ENCODE measurements around the gene ETV3.

DNA sequence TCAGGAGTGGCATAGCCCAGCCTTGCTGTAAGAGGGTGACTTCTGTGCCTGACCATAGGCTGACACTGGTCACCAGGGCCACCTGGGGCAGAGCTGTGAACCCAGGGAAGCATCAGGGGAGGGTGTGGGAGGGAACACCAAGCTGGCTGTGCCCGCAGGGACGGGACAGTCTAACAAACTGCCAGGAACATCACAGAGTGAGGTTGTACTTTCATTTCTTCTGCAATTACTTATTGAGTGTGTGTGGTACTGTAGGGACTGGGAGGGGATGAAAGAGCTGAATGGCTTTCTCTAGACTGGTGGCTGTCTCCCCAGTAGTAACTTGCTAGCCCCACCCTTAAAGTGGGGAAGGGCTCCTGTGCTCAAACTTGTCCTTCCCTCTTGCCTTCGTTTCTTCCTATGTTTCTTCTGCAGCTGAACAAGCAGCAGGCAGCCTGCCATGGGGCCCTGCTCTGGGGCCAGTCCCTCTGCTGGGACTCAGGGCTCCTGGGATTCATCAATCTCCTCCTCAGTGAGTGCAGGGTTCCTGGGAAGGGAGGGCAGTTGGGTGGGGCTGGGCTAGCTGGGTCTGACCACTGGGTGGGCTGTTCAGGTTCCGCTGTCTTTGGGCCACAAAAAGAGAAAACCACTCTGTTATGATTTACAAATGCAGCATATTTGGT is 39.7 kb upstream of the ETV3 start:
- TF ChIP-seq, protein P1, sequence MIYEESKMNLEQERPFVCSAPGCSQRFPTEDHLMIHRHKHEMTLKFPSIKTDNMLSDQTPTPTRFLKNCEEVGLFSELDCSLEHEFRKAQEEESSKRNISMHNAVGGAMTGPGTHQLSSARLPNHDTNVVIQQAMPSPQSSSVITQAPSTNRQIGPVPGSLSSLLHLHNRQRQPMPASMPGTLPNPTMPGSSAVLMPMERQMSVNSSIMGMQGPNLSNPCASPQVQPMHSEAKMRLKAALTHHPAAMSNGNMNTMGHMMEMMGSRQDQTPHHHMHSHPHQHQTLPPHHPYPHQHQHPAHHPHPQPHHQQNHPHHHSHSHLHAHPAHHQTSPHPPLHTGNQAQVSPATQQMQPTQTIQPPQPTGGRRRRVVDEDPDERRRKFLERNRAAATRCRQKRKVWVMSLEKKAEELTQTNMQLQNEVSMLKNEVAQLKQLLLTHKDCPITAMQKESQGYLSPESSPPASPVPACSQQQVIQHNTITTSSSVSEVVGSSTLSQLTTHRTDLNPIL (CRISPR knock-in tag; IDR thresholded peaks at IDR 0.05; ENCODE audit: low read depth), result no peak
- TF ChIP-seq RARB (CRISPR knock-in tag; IDR thresholded peaks at IDR 0.05) (no peak), ZFP30 (CRISPR knock-in tag; IDR thresholded peaks at IDR 0.05) (no peak), OSR1 (CRISPR knock-in tag; IDR thresholded peaks at IDR 0.05) (no peak), TOX (CRISPR knock-in tag; IDR thresholded peaks at IDR 0.05; ENCODE audit: borderline replicate concordance) (no peak), SNAI2 (CRISPR knock-in tag; IDR thresholded peaks at IDR 0.05) (no peak), ZFP3 (CRISPR knock-in tag; IDR thresholded peaks at IDR 0.05) (no peak), ZNF565 (CRISPR knock-in tag; conservative IDR thresholded peaks at IDR 0.05; ENCODE audit: low read depth) (no peak), ZNF70 (CRISPR knock-in tag; IDR thresholded peaks at IDR 0.05) (no peak)
- TF ChIP-seq, protein P2, sequence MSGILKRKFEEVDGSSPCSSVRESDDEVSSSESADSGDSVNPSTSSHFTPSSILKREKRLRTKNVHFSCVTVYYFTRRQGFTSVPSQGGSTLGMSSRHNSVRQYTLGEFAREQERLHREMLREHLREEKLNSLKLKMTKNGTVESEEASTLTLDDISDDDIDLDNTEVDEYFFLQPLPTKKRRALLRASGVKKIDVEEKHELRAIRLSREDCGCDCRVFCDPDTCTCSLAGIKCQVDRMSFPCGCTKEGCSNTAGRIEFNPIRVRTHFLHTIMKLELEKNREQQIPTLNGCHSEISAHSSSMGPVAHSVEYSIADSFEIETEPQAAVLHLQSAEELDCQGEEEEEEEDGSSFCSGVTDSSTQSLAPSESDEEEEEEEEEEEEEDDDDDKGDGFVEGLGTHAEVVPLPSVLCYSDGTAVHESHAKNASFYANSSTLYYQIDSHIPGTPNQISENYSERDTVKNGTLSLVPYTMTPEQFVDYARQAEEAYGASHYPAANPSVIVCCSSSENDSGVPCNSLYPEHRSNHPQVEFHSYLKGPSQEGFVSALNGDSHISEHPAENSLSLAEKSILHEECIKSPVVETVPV (CRISPR knock-in tag; IDR thresholded peaks at IDR 0.05), result no peak
- TF ChIP-seq, protein P3, sequence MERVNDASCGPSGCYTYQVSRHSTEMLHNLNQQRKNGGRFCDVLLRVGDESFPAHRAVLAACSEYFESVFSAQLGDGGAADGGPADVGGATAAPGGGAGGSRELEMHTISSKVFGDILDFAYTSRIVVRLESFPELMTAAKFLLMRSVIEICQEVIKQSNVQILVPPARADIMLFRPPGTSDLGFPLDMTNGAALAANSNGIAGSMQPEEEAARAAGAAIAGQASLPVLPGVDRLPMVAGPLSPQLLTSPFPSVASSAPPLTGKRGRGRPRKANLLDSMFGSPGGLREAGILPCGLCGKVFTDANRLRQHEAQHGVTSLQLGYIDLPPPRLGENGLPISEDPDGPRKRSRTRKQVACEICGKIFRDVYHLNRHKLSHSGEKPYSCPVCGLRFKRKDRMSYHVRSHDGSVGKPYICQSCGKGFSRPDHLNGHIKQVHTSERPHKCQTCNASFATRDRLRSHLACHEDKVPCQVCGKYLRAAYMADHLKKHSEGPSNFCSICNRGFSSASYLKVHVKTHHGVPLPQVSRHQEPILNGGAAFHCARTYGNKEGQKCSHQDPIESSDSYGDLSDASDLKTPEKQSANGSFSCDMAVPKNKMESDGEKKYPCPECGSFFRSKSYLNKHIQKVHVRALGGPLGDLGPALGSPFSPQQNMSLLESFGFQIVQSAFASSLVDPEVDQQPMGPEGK (CRISPR knock-in tag; IDR thresholded peaks at IDR 0.05; ENCODE audit: borderline replicate concordance), result no peak

Data from SK-N-SH treated with all-trans-retinoic acid at 6 μM for 48 hours (cell line).